ENCODE measurements around the gene ACTN1.

ACTN1 gene

DNA sequence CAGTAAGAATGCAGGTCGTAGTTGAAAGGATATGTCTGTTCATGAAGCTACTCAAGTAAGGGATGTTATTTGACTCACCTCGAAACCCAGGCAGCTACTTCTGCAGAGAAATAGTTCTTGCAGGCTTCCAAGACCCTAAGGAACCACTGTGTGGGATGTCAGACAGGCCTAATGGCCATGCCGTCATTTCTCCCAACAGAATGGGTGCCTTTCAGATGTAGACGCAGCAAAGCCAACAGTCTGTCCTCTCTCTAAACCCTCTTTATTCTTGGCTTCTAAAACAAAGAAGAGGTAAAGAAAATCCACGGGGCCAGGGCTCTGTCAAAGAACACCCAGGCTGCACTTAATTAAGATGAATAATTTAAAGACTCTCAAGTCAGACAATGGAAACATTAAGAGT, 19.0 kb upstream of the ACTN1 start:
- no peaks in the 10 kb centered on the region for H3K9me3 ChIP-seq
- H3K27me3 ChIP-seq = no peaks in the 10 kb centered on the region
- TF ChIP-seq CTCF (IDR thresholded peaks at IDR 0.05) = no peak
- H3K4me1 ChIP-seq (ENCODE audit: control insufficient read depth in 1 of 2, insufficient read depth in 1 of 2, low read depth in 1 of 2, low read length in 1 of 2) = no peaks in the 10 kb centered on the region
- no peak overlapping the region for H3K4me3 ChIP-seq (ENCODE audit: low read depth in 1 of 2, low read length in 1 of 2)
- no peaks in the 10 kb centered on the region for H3K36me3 ChIP-seq
- H3K27ac ChIP-seq = no peak overlapping the region

DNA sequence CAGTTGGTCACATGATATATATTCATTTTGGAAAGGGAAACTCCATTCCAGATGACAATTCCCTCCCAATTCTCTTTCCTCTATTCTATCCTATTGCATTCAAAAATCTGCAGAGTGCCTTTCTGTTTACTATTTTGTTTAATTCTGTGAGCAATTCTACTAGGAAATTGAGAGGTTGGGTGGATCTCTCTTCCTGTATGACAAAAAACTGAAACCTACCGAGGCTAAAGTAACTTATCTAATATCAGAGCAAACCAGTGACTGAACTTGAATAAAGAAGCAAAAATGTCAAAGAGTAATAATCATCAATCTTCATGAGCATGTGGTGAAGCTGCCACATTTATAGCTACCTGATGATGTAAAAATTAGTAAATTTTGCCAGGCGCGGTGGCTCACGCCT, 16.6 kb upstream of the ACTN1 start:
- H3K27me3 ChIP-seq = no peaks in the 10 kb centered on the region
- no peaks in the 10 kb centered on the region for H3K4me1 ChIP-seq (ENCODE audit: control insufficient read depth in 1 of 2, insufficient read depth in 1 of 2, low read depth in 1 of 2, low read length in 1 of 2)
- TF ChIP-seq CTCF (IDR thresholded peaks at IDR 0.05) = no peak
- H3K36me3 ChIP-seq = no peaks in the 10 kb centered on the region
- no peak overlapping the region for H3K4me3 ChIP-seq (ENCODE audit: low read depth in 1 of 2, low read length in 1 of 2)
- no peaks in the 10 kb centered on the region for H3K9me3 ChIP-seq
- no peak overlapping the region for H3K27ac ChIP-seq

GRCh38 chr14:68994056-68994455, 15.0 kb upstream of the ACTN1 start:
- no peaks in the 10 kb centered on the region for H3K9me3 ChIP-seq
- no peak for TF ChIP-seq CTCF (IDR thresholded peaks at IDR 0.05)
- no peaks in the 10 kb centered on the region for H3K4me1 ChIP-seq (ENCODE audit: control insufficient read depth in 1 of 2, insufficient read depth in 1 of 2, low read depth in 1 of 2, low read length in 1 of 2)
- no peaks in the 10 kb centered on the region for H3K27me3 ChIP-seq
- no peak overlapping the region for H3K27ac ChIP-seq
- no peaks in the 10 kb centered on the region for H3K36me3 ChIP-seq
- no peak overlapping the region for H3K4me3 ChIP-seq (ENCODE audit: low read depth in 1 of 2, low read length in 1 of 2)

GRCh38 chr14:68987653-68988036, 8.5 kb upstream of the ACTN1 start:
- Histone ChIP-seq H3K4me1 (ENCODE audit: control insufficient read depth in 1 of 2, insufficient read depth in 1 of 2, low read depth in 1 of 2, low read length in 1 of 2) (no peaks in the 10 kb centered on the region), H3K36me3 (no peaks in the 10 kb centered on the region), H3K4me3 (ENCODE audit: low read depth in 1 of 2, low read length in 1 of 2) (no peak overlapping the region), H3K27me3 (no peaks in the 10 kb centered on the region), H3K9me3 (no peaks in the 10 kb centered on the region), H3K27ac (no peak overlapping the region)
- TF ChIP-seq CTCF (IDR thresholded peaks at IDR 0.05) = no peak

GRCh38 chr14:68986926-68987652, 8.0 kb upstream of the ACTN1 start:
- Histone ChIP-seq H3K4me1 (ENCODE audit: control insufficient read depth in 1 of 2, insufficient read depth in 1 of 2, low read depth in 1 of 2, low read length in 1 of 2) (no peaks in the 10 kb centered on the region), H3K4me3 (ENCODE audit: low read depth in 1 of 2, low read length in 1 of 2) (no peak overlapping the region), H3K27me3 (no peaks in the 10 kb centered on the region), H3K9me3 (no peaks in the 10 kb centered on the region), H3K27ac (no peak overlapping the region), H3K36me3 (no peaks in the 10 kb centered on the region)
- no peak for TF ChIP-seq CTCF (IDR thresholded peaks at IDR 0.05)
